Lung (tissue), 12 donors: ENCODE results near the gene INTS3. TPM values are rescaled to one million over a fixed set of nuclear protein-coding genes. Genes with fewer than 3 reads are reported as not detected.

Experiments used
- ATAC-seq: fragments of 200-7000 bp; cut with Tn5 transposase; one replicate; pipeline ENCODE4 v1.9.1; 2020; ENCODE audit warnings: moderate number of reproducible peaks; ENCODE audit not compliant: insufficient read depth, low FRiP score
- DNase-seq, 3 donors: peaks; one replicate each; pipeline ENCODE4 v3.0.0-alpha.2; 2013 to 2017
- H3K27ac ChIP-seq, 2 donors: one replicate each; pipeline ENCODE4 v1.5.1; 2013; ENCODE audit warnings: mild to moderate bottlenecking in 2 of 2, moderate library complexity in 2 of 2, control low read depth in 1 of 2, inconsistent platforms in 1 of 2, low read depth in 1 of 2, low read length in 1 of 2
- H3K27me3 ChIP-seq, 3 donors: one replicate each; pipeline ENCODE4 v1.5.1; 2013; ENCODE audit warnings: low read length in 2 of 3; ENCODE audit not compliant: control insufficient read depth in 3 of 3, insufficient read depth in 3 of 3
- H3K36me3 ChIP-seq, 4 donors: one replicate each; pipeline ENCODE4 v1.5.1; 2013; ENCODE audit warnings: low read length in 4 of 4, mild to moderate bottlenecking in 1 of 4, moderate library complexity in 1 of 4; ENCODE audit not compliant: control insufficient read depth in 4 of 4, insufficient read depth in 4 of 4
- H3K4me1 ChIP-seq, 5 donors: one replicate each; pipeline ENCODE4 v1.5.1; 2013; ENCODE audit warnings: low read length in 5 of 5, mild to moderate bottlenecking in 2 of 5, moderate library complexity in 1 of 5; ENCODE audit not compliant: control insufficient read depth in 5 of 5, insufficient read depth in 5 of 5
- H3K4me3 ChIP-seq: one replicate; pipeline ENCODE4 v1.5.1; 2013; ENCODE audit warnings: mild to moderate bottlenecking, control low read depth, moderate library complexity
- H3K9ac ChIP-seq, 2 donors: one replicate each; pipeline ENCODE4 v1.5.1; 2013; ENCODE audit warnings: low read length in 2 of 2, control low read depth in 1 of 2; ENCODE audit not compliant: insufficient read depth in 1 of 2
- H3K9me3 ChIP-seq, 4 donors: one replicate each; pipeline ENCODE4 v1.5.1; 2013; ENCODE audit warnings: low read length in 3 of 4, mild to moderate bottlenecking in 1 of 4, moderate library complexity in 1 of 4; ENCODE audit not compliant: control insufficient read depth in 4 of 4, insufficient read depth in 3 of 4
- CTCF ChIP-seq: IDR thresholded peaks from 2 replicates; pipeline ENCODE4 v1.5.1; 2012; ENCODE audit warnings: mild to moderate bottlenecking; ENCODE audit errors: control extremely low read depth, extremely low read depth
- WGBS, 2 donors: extraction: QIAGEN DNeasy Blood & Tissue Kit; methylation state at CpG; one replicate each; pipeline ENCODE4 v1.1.7; 2013; 5-methylcytosine and 5-hydroxymethylcytosine counted together
- polyA plus RNA-seq, 2 donors: library from polyadenylated mRNA; stranded (reverse); fragments of 200-250 nt; gene quantifications; one replicate each; pipeline ENCODE4 v1.2.1, GENCODE V29; 2013
- total RNA-seq, 2 donors: library from RNA; depleted of rRNA in 1 of 2; stranded (reverse); fragments of >200 nt in 1 of 2; gene quantifications; one replicate each; pipeline ENCODE4 v1.2.1, GENCODE V29; 2014 to 2021
- donor health status: control.
- donor health status: control.
- donor health status: Bipolar disorder and iron deficiency.
- donor health status: healthy.
- donor health status: DM: yes; HTN: yes; CAD: no.

The INTS3 gene
- total and polyA plus RNA-seq, 4 donors = 31.3 to 70.4 (median 51.0) TPM

DNA sequence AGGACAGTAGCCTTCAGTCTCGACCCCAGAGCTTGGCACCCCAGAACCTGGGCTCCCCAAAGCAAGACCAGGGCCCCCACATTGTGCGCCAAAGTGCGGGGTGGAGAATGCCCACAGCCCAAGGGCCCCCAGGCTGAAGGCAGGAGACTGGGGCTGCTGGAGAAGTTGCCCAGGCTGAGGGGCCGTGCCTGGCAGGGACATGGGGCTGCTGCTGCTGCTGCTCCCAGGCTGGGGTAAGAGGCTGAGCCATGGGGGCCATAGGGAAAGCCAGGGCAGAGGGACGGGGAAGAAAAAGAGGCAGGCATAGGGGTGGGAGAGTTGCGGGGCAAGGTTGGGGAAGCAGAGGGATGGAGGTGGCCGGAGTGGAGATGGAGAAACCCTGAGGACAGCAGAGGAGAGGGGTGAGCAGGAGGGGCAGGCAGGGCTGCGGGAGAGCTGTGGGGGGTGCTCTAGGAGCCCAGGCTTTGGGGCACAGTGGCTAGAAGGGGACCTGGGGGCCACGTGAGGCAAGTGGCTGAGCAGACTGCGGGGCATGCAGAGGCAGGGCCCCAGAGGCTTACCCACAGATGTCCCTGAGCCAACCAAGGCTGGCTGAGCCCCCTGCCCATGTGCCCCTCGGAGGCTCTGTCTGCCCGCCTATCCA lies 66.2 kb downstream of the INTS3 start:
- Histone ChIP-seq H3K27me3 (no peaks in the 10 kb centered on the region), H3K4me3 (no peak overlapping the region), H3K9ac (no peak overlapping the region), H3K4me1 (peaks cover 0 to 24% (median 7%) of the 10 kb centered on the region in 5 donors), H3K36me3 (no peaks in the 10 kb centered on the region), H3K27ac (no peak overlapping the region), H3K9me3 (no peaks in the 10 kb centered on the region)
- TF ChIP-seq CTCF = no peak
- 83 to 90% methylated on average over 11 to 12 of the region's 12 CpGs for WGBS, 2 donors
- ATAC-seq (no peak), DNase-seq (no peak)

DNA sequence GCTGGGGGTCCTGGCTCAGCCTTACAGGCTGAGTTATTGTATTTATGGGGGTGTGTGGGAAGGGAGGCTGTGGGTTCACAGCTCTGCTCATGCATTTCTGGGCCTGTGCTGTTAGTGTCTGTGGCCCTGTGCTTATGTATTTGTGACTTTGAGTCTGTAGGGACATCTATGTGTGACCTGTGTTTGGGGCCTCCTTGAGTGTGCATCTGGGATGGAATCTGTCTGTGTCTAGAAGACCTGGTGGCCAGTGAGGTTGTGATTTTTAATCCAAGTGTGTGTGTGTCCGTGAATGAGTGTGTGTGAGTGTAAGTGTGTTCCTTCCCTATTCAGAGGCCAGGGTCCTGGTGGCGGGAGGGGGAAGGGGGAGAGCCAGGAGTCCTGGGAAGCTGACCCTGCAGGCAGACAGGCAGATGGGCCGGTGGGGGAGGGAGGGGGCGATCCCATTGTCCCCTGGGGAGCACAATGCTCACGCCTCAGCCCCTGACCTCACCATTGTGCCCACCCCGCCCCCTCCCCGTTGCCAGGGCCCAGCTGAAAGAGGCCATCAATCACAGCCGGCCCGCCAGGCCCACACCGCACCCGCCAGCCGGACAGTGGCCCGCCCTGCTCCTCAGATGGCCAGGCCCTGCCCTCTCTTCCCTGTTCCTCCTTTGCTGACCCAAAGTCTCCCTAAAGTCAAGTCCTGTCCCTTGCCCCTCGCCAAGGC lies 66.9 kb downstream of the INTS3 start:
- H3K27me3 ChIP-seq = no peaks in the 10 kb centered on the region
- H3K9ac ChIP-seq = no peak overlapping the region
- no peak overlapping the region for H3K4me3 ChIP-seq
- no peaks in the 10 kb centered on the region for H3K9me3 ChIP-seq
- H3K27ac ChIP-seq = no peak overlapping the region
- DNase-seq = peak in 1 of 3 donors; percentile 17
- no peak for ATAC-seq
- H3K36me3 ChIP-seq = no peaks in the 10 kb centered on the region
- WGBS, 2 donors = 53 to 68% methylated on average over 10 to 14 of the region's 14 CpGs
- peaks cover 0 to 17% (median 7%) of the 10 kb centered on the region in 5 donors for H3K4me1 ChIP-seq
- no peak for TF ChIP-seq CTCF

DNA sequence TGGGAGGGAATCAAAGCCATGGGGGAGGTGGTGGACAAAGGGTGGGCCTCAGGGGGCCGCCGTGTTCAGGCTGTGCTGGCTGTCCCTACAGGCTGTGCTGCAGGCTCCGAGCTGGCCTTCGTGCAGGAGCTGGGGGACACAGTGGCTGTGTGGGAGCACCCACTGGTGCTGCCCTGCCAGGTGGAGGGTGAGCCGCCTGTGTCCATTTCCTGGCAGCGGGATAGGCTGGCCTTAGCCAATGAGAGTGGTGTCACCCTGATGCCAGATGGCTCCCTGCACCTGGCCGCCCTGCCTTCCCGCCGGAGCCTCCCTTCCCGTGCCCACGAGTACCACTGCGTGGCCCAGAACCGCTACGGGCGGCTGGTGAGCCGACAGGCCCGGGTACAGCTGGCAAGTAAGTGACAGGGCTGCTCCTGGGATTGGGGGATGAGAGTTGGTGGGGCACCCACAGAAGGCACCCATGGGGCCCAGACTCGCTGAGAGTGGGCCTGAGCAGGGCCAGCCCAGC lies 67.5 kb downstream of the INTS3 start:
- no peak for TF ChIP-seq CTCF
- no peak overlapping the region for H3K9ac ChIP-seq
- no peaks in the 10 kb centered on the region for H3K36me3 ChIP-seq
- peaks cover 0 to 11% (median 3%) of the 10 kb centered on the region in 5 donors for H3K4me1 ChIP-seq
- no peak for DNase-seq
- no peaks in the 10 kb centered on the region for H3K9me3 ChIP-seq
- no peaks in the 10 kb centered on the region for H3K27me3 ChIP-seq
- no peak overlapping the region for H3K4me3 ChIP-seq
- WGBS, 2 donors = 82 to 91% methylated on average over 18 of the region's 18 CpGs
- ATAC-seq = no peak
- no peak overlapping the region for H3K27ac ChIP-seq
